ENCODE data around the gene MME. TPM values are rescaled to one million over a fixed set of nuclear protein-coding genes. Genes with fewer than 3 reads are reported as not detected.

The MME gene
- total RNA-seq, 1 experiment from 2014 or later = 1.6 TPM

DNA sequence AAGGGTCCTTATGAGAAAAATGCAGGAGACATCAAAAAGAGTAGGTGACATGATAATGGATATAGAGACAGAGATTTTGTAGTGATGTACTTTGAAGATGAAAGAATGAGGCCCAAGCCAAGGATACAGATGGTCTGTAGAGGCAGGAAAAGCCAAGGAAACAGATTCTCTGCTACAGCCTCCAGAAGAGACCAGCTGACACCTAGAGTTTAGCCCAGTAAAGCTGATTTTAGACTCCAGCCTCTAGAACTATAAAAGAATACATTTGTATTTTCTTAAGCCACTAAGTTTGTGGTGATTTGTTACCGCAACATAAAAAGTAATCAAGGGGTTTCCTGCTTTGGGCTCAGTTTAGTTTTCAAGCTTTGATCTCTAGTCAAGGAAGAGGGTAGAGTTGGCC, 148.6 kb downstream of the MME start:
- in situ Hi-C loops (cut with HindIII; ENCODE audit: low pct_unique_long_range_greater_than_20kb, low sequenced_read_pairs) (no loop called here), intact Hi-C loops (cut with micrococcal nuclease; ENCODE audit: unreplicated experiment) (no loop called here)
- no peak for DNase-seq (ENCODE audit: low read depth, low spot score)
- POLR2A ChIA-PET = no interaction called here
- no peak for ATAC-seq
- Histone ChIP-seq H3K9me3 (ENCODE audit: control insufficient read depth, insufficient read depth, low read depth, low read length) (no peaks in the 10 kb centered on the region), H3K4me1 (ENCODE audit: control insufficient read depth, insufficient read depth, low read length) (no peaks in the 10 kb centered on the region), H3K36me3 (ENCODE audit: control insufficient read depth, insufficient read depth, low read length) (no peaks in the 10 kb centered on the region), H3K27me3 (ENCODE audit: control insufficient read depth, insufficient read depth, low read length) (no peaks in the 10 kb centered on the region), H3K4me3 (ENCODE audit: low read depth in 2 of 2, low read length in 2 of 2) (no peak overlapping the region), H3K27ac (ENCODE audit: low read length) (no peak overlapping the region)
- CTCF ChIA-PET = no interaction called here
- TF ChIP-seq TCF7L2 (IDR thresholded peaks at IDR 0.05; ENCODE audit: low read depth, low read length) (no peak), POLR2AphosphoS5 (IDR thresholded peaks at IDR 0.05; ENCODE audit: low read depth, low read length) (no peak), SIN3A (IDR thresholded peaks at IDR 0.05; ENCODE audit: borderline replicate concordance, insufficient read depth, low read depth, low read length) (no peak)
- TF ChIP-seq, protein P1, sequence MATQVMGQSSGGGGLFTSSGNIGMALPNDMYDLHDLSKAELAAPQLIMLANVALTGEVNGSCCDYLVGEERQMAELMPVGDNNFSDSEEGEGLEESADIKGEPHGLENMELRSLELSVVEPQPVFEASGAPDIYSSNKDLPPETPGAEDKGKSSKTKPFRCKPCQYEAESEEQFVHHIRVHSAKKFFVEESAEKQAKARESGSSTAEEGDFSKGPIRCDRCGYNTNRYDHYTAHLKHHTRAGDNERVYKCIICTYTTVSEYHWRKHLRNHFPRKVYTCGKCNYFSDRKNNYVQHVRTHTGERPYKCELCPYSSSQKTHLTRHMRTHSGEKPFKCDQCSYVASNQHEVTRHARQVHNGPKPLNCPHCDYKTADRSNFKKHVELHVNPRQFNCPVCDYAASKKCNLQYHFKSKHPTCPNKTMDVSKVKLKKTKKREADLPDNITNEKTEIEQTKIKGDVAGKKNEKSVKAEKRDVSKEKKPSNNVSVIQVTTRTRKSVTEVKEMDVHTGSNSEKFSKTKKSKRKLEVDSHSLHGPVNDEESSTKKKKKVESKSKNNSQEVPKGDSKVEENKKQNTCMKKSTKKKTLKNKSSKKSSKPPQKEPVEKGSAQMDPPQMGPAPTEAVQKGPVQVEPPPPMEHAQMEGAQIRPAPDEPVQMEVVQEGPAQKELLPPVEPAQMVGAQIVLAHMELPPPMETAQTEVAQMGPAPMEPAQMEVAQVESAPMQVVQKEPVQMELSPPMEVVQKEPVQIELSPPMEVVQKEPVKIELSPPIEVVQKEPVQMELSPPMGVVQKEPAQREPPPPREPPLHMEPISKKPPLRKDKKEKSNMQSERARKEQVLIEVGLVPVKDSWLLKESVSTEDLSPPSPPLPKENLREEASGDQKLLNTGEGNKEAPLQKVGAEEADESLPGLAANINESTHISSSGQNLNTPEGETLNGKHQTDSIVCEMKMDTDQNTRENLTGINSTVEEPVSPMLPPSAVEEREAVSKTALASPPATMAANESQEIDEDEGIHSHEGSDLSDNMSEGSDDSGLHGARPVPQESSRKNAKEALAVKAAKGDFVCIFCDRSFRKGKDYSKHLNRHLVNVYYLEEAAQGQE (IDR thresholded peaks at IDR 0.05; ENCODE audit: insufficient read depth in 1 of 2, low read depth in 2 of 2, low read length in 1 of 2) = no peak
- TF ChIP-seq, protein P2, sequence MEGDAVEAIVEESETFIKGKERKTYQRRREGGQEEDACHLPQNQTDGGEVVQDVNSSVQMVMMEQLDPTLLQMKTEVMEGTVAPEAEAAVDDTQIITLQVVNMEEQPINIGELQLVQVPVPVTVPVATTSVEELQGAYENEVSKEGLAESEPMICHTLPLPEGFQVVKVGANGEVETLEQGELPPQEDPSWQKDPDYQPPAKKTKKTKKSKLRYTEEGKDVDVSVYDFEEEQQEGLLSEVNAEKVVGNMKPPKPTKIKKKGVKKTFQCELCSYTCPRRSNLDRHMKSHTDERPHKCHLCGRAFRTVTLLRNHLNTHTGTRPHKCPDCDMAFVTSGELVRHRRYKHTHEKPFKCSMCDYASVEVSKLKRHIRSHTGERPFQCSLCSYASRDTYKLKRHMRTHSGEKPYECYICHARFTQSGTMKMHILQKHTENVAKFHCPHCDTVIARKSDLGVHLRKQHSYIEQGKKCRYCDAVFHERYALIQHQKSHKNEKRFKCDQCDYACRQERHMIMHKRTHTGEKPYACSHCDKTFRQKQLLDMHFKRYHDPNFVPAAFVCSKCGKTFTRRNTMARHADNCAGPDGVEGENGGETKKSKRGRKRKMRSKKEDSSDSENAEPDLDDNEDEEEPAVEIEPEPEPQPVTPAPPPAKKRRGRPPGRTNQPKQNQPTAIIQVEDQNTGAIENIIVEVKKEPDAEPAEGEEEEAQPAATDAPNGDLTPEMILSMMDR (IDR thresholded peaks at IDR 0.05) = no peak
- no TSS peak for BruUV-seq (replicated peaks)

DNA sequence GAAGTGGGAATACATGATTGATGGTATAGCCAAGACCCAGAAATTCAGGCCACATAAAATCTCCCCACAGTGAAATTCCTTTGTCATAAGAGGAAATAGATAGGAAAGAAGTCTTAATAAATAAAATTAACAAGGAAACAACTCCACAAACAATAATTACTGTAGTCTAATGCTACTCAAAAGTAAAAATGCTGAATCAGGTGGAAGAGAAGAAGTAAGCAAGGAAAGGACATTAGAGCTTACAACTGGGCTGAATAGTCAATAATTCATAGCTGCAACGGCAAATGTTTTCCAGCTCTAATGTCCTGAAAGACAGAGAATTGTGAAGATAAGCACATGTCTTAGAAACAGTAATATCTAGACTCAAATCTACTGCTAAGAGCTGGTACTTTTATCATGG, 149.0 kb downstream of the MME start:
- Histone ChIP-seq H3K27ac (ENCODE audit: low read length) (no peak overlapping the region), H3K9me3 (ENCODE audit: control insufficient read depth, insufficient read depth, low read depth, low read length) (no peaks in the 10 kb centered on the region), H3K36me3 (ENCODE audit: control insufficient read depth, insufficient read depth, low read length) (no peaks in the 10 kb centered on the region), H3K4me3 (ENCODE audit: low read depth in 2 of 2, low read length in 2 of 2) (no peak overlapping the region), H3K4me1 (ENCODE audit: control insufficient read depth, insufficient read depth, low read length) (no peaks in the 10 kb centered on the region), H3K27me3 (ENCODE audit: control insufficient read depth, insufficient read depth, low read length) (no peaks in the 10 kb centered on the region)
- DNase-seq (ENCODE audit: low read depth, low spot score) (no peak), ATAC-seq (no peak)
- TF ChIP-seq, protein P2 (IDR thresholded peaks at IDR 0.05) = no peak
- TF ChIP-seq TCF7L2 (IDR thresholded peaks at IDR 0.05; ENCODE audit: low read depth, low read length) (no peak), SIN3A (IDR thresholded peaks at IDR 0.05; ENCODE audit: borderline replicate concordance, insufficient read depth, low read depth, low read length) (no peak), POLR2AphosphoS5 (IDR thresholded peaks at IDR 0.05; ENCODE audit: low read depth, low read length) (no peak)
- TF ChIP-seq, protein P1 (IDR thresholded peaks at IDR 0.05; ENCODE audit: insufficient read depth in 1 of 2, low read depth in 2 of 2, low read length in 1 of 2) = no peak
- ChIA-PET POLR2A (no interaction called here), CTCF (no interaction called here)
- intact Hi-C loops (cut with micrococcal nuclease; ENCODE audit: unreplicated experiment) (no loop called here), in situ Hi-C loops (cut with HindIII; ENCODE audit: low pct_unique_long_range_greater_than_20kb, low sequenced_read_pairs) (no loop called here)
- BruUV-seq (replicated peaks) = no TSS peak

Data from Panc1 (cell line).